Measurements from ENCODE around the gene DAB2IP. TPM values are rescaled to one million over a fixed set of nuclear protein-coding genes. Genes with fewer than 3 reads are reported as not detected.
"Not testable (repeated sequence)": the region's sequence is repeated elsewhere in the genome, so short reads cannot be mapped to it uniquely, and the experiment has no call there.

The DAB2IP gene
- total RNA-seq, 6 experiments from 2014 or later: 15.1 to 21.6 (median 19.0) TPM

- ATAC-seq (peak in 1 of 4 donors; percentile 1), DNase-seq (no peak)
- Histone ChIP-seq H3K4me1 (peaks cover 0 to 21% (median 6%) of the 10 kb centered on the region in 4 donors), H3K27ac (no peak overlapping the region), H3K36me3 (no peaks in the 10 kb centered on the region), H3K27me3 (no peaks in the 10 kb centered on the region), H3K9me3 (no peaks in the 10 kb centered on the region), H3K4me3 (no peak overlapping the region)
- no CpG with 5 or more reads among the region's 2 CpGs for WGBS (ENCODE audit: insufficient coverage, low coverage, low lambda C conversion rate, missing lambda C conversion rate)
- intact Hi-C loops (cut with DNase I): no loop called here
- TF ChIP-seq POLR2A (IDR thresholded peaks at IDR 0.05) (no peak), CTCF (IDR thresholded peaks at IDR 0.05) (no peak)
Measured at GRCh38 chr9:121640491-121641223, 10.8 kb upstream of the DAB2IP start.

GRCh38 chr9:121641224-121641611 is 10.2 kb upstream of the DAB2IP start:
- 100% methylated on average over 1 of the region's 2 CpGs for WGBS (ENCODE audit: insufficient coverage, low coverage, low lambda C conversion rate, missing lambda C conversion rate)
- Histone ChIP-seq H3K36me3 (no peaks in the 10 kb centered on the region), H3K27ac (no peak overlapping the region), H3K4me1 (peaks cover 0 to 21% (median 6%) of the 10 kb centered on the region in 4 donors), H3K27me3 (no peaks in the 10 kb centered on the region), H3K9me3 (no peaks in the 10 kb centered on the region), H3K4me3 (no peak overlapping the region)
- TF ChIP-seq CTCF (IDR thresholded peaks at IDR 0.05): no peak
- TF ChIP-seq POLR2A (IDR thresholded peaks at IDR 0.05): no peak
- intact Hi-C loops (cut with DNase I): no loop called here
- no peak for ATAC-seq
- DNase-seq: no peak

GRCh38 chr9:121642758-121643157 is 8.7 kb upstream of the DAB2IP start:
- no peak for TF ChIP-seq CTCF (IDR thresholded peaks at IDR 0.05)
- TF ChIP-seq POLR2A (IDR thresholded peaks at IDR 0.05): no peak
- Histone ChIP-seq H3K36me3 (no peaks in the 10 kb centered on the region), H3K9me3 (no peaks in the 10 kb centered on the region), H3K4me3 (no peak overlapping the region), H3K27me3 (no peaks in the 10 kb centered on the region), H3K4me1 (peaks cover 0 to 19% (median 5%) of the 10 kb centered on the region in 4 donors), H3K27ac (no peak overlapping the region)
- 82% methylated on average over 3 of the region's 3 CpGs for WGBS (ENCODE audit: insufficient coverage, low coverage, low lambda C conversion rate, missing lambda C conversion rate)
- no peak for DNase-seq
- ATAC-seq: no peak
- intact Hi-C loops (cut with DNase I): no loop called here

GRCh38 chr9:121643473-121643872 is 8.0 kb upstream of the DAB2IP start:
- intact Hi-C loops (cut with DNase I): no loop called here

GRCh38 chr9:121644040-121644439 is 7.4 kb upstream of the DAB2IP start:
- H3K9me3 ChIP-seq; H3K27ac ChIP-seq; H3K4me3 ChIP-seq; intact Hi-C loops (cut with DNase I); DNase-seq; H3K36me3 ChIP-seq; ATAC-seq; H3K27me3 ChIP-seq; H3K4me1 ChIP-seq: not testable (repeated sequence)
- WGBS (ENCODE audit: insufficient coverage, low coverage, low lambda C conversion rate, missing lambda C conversion rate): 92% methylated on average over 5 of the region's 10 CpGs

More at GRCh38 chr9:121643473-121643872, 8.0 kb upstream of the DAB2IP start:
- Histone ChIP-seq H3K27ac (no peak overlapping the region), H3K27me3 (no peaks in the 10 kb centered on the region), H3K9me3 (no peaks in the 10 kb centered on the region), H3K36me3 (no peaks in the 10 kb centered on the region), H3K4me3 (no peak overlapping the region), H3K4me1 (peaks cover 0 to 12% (median 1%) of the 10 kb centered on the region in 4 donors)
- ATAC-seq (no peak), DNase-seq (no peak)
- WGBS (ENCODE audit: insufficient coverage, low coverage, low lambda C conversion rate, missing lambda C conversion rate): 84% methylated on average over 3 of the region's 3 CpGs
- TF ChIP-seq POLR2A (IDR thresholded peaks at IDR 0.05) (no peak), CTCF (IDR thresholded peaks at IDR 0.05) (no peak)
